H9 (cell line): ENCODE data around the gene NUP85. TPM values are rescaled to one million over a fixed set of nuclear protein-coding genes. Genes with fewer than 3 reads are reported as not detected.
A peak's percentile ranks its signal among the peaks of the same experiment; 100 is the strongest.

Source experiments
- DNase-seq: peaks from one replicate; pipeline ENCODE4 v3.0.0-alpha.2; 2017
- H2AFZ ChIP-seq: one replicate; pipeline ENCODE4 v1.6.1; 2013; ENCODE audit warnings: mild to moderate bottlenecking, low read length, control low read depth, moderate library complexity
- H2AK5ac ChIP-seq: 2 replicates; pipeline ENCODE4 v1.6.1; 2013; ENCODE audit warnings: low read length, control low read depth, mixed read lengths; ENCODE audit not compliant: insufficient read length
- H2BK120ac ChIP-seq: one replicate; pipeline ENCODE4 v1.6.1; 2013; ENCODE audit warnings: low read depth, mild to moderate bottlenecking, low read length, control low read depth, inconsistent platforms; ENCODE audit not compliant: poor library complexity, severe bottlenecking
- H2BK12ac ChIP-seq: 2 replicates; pipeline ENCODE4 v1.6.1; 2013; ENCODE audit warnings: low read length, control low read depth, mixed read lengths, low read depth; ENCODE audit not compliant: insufficient read length
- H2BK15ac ChIP-seq: 2 replicates; pipeline ENCODE4 v1.6.1; 2013; ENCODE audit warnings: low read depth, low read length, control low read depth
- H2BK20ac ChIP-seq: one replicate; pipeline ENCODE4 v1.6.1; 2013; ENCODE audit warnings: low read depth, mild to moderate bottlenecking, low read length, control low read depth, inconsistent platforms; ENCODE audit not compliant: poor library complexity, severe bottlenecking
- H2BK5ac ChIP-seq: 2 replicates; pipeline ENCODE4 v1.6.1; 2013; ENCODE audit warnings: low read length, control low read depth, mixed read lengths; ENCODE audit not compliant: insufficient read length
- H3K14ac ChIP-seq: 2 replicates; pipeline ENCODE4 v1.6.1; 2013; ENCODE audit warnings: low read length, control low read depth; ENCODE audit not compliant: insufficient read depth
- H3K18ac ChIP-seq: 2 replicates; pipeline ENCODE4 v1.6.1; 2013; ENCODE audit warnings: low read depth, mild to moderate bottlenecking, mixed read lengths, low read length, control low read depth; ENCODE audit not compliant: insufficient read length
- H3K23ac ChIP-seq: 2 replicates; pipeline ENCODE4 v1.6.1; 2013; ENCODE audit warnings: low read length, control low read depth, mixed read lengths, low read depth; ENCODE audit not compliant: insufficient read length
- H3K23me2 ChIP-seq: 2 replicates; pipeline ENCODE4 v1.6.1; 2013; ENCODE audit warnings: low read depth, mild to moderate bottlenecking, mixed read lengths, low read length, control low read depth; ENCODE audit not compliant: insufficient read length, poor library complexity, severe bottlenecking
- H3K27ac ChIP-seq: 2 replicates; pipeline ENCODE4 v1.5.1; 2013; ENCODE audit warnings: low read length, control low read depth, mixed read lengths, low read depth; ENCODE audit not compliant: insufficient read length
- H3K27me3 ChIP-seq: 2 replicates; pipeline ENCODE4 v1.6.1; 2013; ENCODE audit warnings: low read length, control low read depth, inconsistent platforms; ENCODE audit not compliant: insufficient read depth
- H3K4ac ChIP-seq: 2 replicates; pipeline ENCODE4 v1.6.1; 2013; ENCODE audit warnings: low read depth, mild to moderate bottlenecking, control low read depth, inconsistent platforms, low read length, moderate library complexity
- H3K4me1 ChIP-seq: 2 replicates; pipeline ENCODE4 v1.6.1; 2013; ENCODE audit warnings: low read length, control low read depth, inconsistent platforms; ENCODE audit not compliant: insufficient read depth
- H3K4me2 ChIP-seq: 2 replicates; pipeline ENCODE4 v1.6.1; 2013; ENCODE audit warnings: low read length, control low read depth, mixed read lengths; ENCODE audit not compliant: insufficient read length, insufficient read depth
- H3K56ac ChIP-seq: 2 replicates; pipeline ENCODE4 v1.6.1; 2013; ENCODE audit warnings: low read depth, mild to moderate bottlenecking, mixed read lengths, low read length, control low read depth; ENCODE audit not compliant: insufficient read length
- H3K79me1 ChIP-seq: 2 replicates; pipeline ENCODE4 v1.6.1; 2013; ENCODE audit warnings: low read depth, mild to moderate bottlenecking, moderate library complexity, low read length, control low read depth, inconsistent platforms; ENCODE audit not compliant: insufficient read depth, poor library complexity, severe bottlenecking
- H3K79me2 ChIP-seq: 2 replicates; pipeline ENCODE4 v1.6.1; 2013; ENCODE audit warnings: low read length, control low read depth, inconsistent platforms; ENCODE audit not compliant: insufficient read depth
- H3K9ac ChIP-seq: 2 replicates; pipeline ENCODE4 v1.6.1; 2013; ENCODE audit warnings: low read length, control low read depth, mixed read lengths; ENCODE audit not compliant: insufficient read length; ENCODE audit errors: extremely low read depth
- H3K9me3 ChIP-seq: one replicate; pipeline ENCODE4 v1.6.1; 2013; ENCODE audit warnings: low read depth, low read length, inconsistent platforms; ENCODE audit not compliant: control insufficient read depth
- H3T11ph ChIP-seq: one replicate; pipeline ENCODE4 v1.6.1; 2013; ENCODE audit warnings: mild to moderate bottlenecking, low read length, control low read depth, inconsistent platforms
- H4K20me1 ChIP-seq: one replicate; pipeline ENCODE4 v1.6.1; 2013; ENCODE audit not compliant: control insufficient read depth, insufficient read length, insufficient read depth
- H4K5ac ChIP-seq: 2 replicates; pipeline ENCODE4 v1.6.1; 2013; ENCODE audit warnings: low read depth, mild to moderate bottlenecking, mixed read lengths, low read length, control low read depth; ENCODE audit not compliant: insufficient read length
- H4K8ac ChIP-seq: replicated peaks from 2 replicates; pipeline ENCODE4 v1.6.1; 2013; ENCODE audit warnings: low read length, control low read depth, mixed read lengths, low read depth; ENCODE audit not compliant: insufficient read length
- H4K91ac ChIP-seq: 2 replicates; pipeline ENCODE4 v1.6.1; 2013; ENCODE audit warnings: low read depth, mild to moderate bottlenecking, moderate library complexity, mixed read lengths, low read length, control low read depth; ENCODE audit not compliant: insufficient read length
- H3K27ac Mint-ChIP-seq, 3 experiments: 2 replicates in 2 of 3; 3 replicates in 1 of 3; pipeline ENCODE4 v1.8.0; 2020 to 2021; ENCODE audit warnings: mixed read lengths in 3 of 3, mild to moderate bottlenecking in 1 of 3, moderate library complexity in 1 of 3
- H3K27me3 Mint-ChIP-seq: 2 replicates; pipeline ENCODE4 v1.8.0; 2021; ENCODE audit warnings: low read depth, mild to moderate bottlenecking, moderate library complexity, mixed read lengths
- H3K36me3 Mint-ChIP-seq, 3 experiments: 2 replicates in 2 of 3; 3 replicates in 1 of 3; pipeline ENCODE4 v1.8.0; 2020 to 2021; ENCODE audit warnings: low read depth in 3 of 3, mixed read lengths in 3 of 3; ENCODE audit not compliant: insufficient read depth in 1 of 3
- H3K4me1 Mint-ChIP-seq, 2 experiments: 2 replicates each; pipeline ENCODE4 v1.8.0; 2020; ENCODE audit warnings: mixed read lengths in 2 of 2
- H3K4me3 Mint-ChIP-seq, 2 experiments: 2 replicates in 1 of 2; 3 replicates in 1 of 2; pipeline ENCODE4 v1.8.0; 2020 to 2021; ENCODE audit warnings: mild to moderate bottlenecking in 2 of 2, mixed read lengths in 2 of 2, moderate library complexity in 1 of 2
- H3K9me3 Mint-ChIP-seq, 2 experiments: 2 replicates in 1 of 2; 3 replicates in 1 of 2; pipeline ENCODE4 v1.8.0; 2020; ENCODE audit warnings: mild to moderate bottlenecking in 2 of 2, mixed read lengths in 2 of 2, moderate library complexity in 1 of 2
- WGBS: extraction: QIAGEN DNeasy Blood & Tissue Kit; methylation state at CpG from one replicate; pipeline ENCODE4 v1.1.7; 2013; ENCODE audit warnings: missing lambda C conversion rate, low lambda C conversion rate, mixed read lengths; ENCODE audit not compliant: insufficient read length; ENCODE audit errors: extremely low coverage; 5-methylcytosine and 5-hydroxymethylcytosine counted together
- total RNA-seq: library from RNA; stranded (reverse); gene quantifications from 2 replicates; pipeline ENCODE4 v1.2.1, GENCODE V29; 2021
- TF ChIP-seq, protein P1 (sequence below): fragments of 200-600 bp; sonication (generic); conservative IDR thresholded peaks from 3 replicates; pipeline ENCODE4 v1.8.0; 2021; ENCODE audit warnings: antibody characterized with exemption, mild to moderate bottlenecking

The NUP85 gene
- total RNA-seq, 1 experiment from 2014 or later = 145 TPM

DNA sequence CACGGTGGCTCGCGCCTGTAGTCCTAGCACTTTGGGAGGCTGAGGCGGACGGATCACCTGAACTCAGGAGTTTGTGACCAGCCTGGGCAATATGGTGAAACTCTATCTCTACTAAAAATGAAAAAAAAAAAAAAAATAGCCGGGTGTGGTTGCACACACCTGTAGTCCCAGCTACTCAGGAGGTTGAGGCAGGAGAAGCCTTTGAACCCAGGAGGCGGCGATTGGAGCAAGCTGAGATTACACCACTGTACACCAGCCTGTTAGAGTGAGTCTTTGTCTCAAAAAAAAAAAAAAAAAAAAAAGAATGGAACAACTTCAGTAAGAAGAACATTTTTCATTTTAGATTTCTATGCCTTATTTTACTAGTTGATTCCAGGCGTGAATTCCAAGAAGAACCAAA is 2.7 kb downstream of the NUP85 start:
- H2AFZ ChIP-seq = no peak overlapping the region
- no peaks in the 10 kb centered on the region for H3K4me1 ChIP-seq
- H3K4ac ChIP-seq = no peak overlapping the region
- no peaks in the 10 kb centered on the region for H3K27me3 ChIP-seq
- H3K27ac ChIP-seq = no peak overlapping the region
- H3K56ac ChIP-seq = no peak overlapping the region
- H3K23ac ChIP-seq = no peak overlapping the region
- no peak overlapping the region for H3K14ac ChIP-seq
- H3K79me2 ChIP-seq = peaks cover 9% of the 10 kb centered on the region
- no CpG with 5 or more reads among the region's 9 CpGs for WGBS
- no peak overlapping the region for H4K91ac ChIP-seq
- no peak overlapping the region for H4K5ac ChIP-seq
- Mint-ChIP-seq H3K4me3 (peak overlapping the region; percentile 31 to 62), H3K27ac (no peak overlapping the region), H3K27me3 (no peaks in the 10 kb centered on the region; the same call in 1 of the 2 replicates), H3K36me3 (peaks cover 26 to 49% (median 46%) of the 10 kb centered on the region in 3 experiments; a peak in 6 of 7 replicates), H3K9me3 (no peaks in the 10 kb centered on the region), H3K4me1 (peaks cover 5 to 10% of the 10 kb centered on the region in 2 experiments)
- H3K79me1 ChIP-seq = no peaks in the 10 kb centered on the region
- no peaks in the 10 kb centered on the region for H4K20me1 ChIP-seq
- H4K8ac ChIP-seq = no peak overlapping the region
- TF ChIP-seq, protein P1, sequence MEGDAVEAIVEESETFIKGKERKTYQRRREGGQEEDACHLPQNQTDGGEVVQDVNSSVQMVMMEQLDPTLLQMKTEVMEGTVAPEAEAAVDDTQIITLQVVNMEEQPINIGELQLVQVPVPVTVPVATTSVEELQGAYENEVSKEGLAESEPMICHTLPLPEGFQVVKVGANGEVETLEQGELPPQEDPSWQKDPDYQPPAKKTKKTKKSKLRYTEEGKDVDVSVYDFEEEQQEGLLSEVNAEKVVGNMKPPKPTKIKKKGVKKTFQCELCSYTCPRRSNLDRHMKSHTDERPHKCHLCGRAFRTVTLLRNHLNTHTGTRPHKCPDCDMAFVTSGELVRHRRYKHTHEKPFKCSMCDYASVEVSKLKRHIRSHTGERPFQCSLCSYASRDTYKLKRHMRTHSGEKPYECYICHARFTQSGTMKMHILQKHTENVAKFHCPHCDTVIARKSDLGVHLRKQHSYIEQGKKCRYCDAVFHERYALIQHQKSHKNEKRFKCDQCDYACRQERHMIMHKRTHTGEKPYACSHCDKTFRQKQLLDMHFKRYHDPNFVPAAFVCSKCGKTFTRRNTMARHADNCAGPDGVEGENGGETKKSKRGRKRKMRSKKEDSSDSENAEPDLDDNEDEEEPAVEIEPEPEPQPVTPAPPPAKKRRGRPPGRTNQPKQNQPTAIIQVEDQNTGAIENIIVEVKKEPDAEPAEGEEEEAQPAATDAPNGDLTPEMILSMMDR = no peak
- H2BK12ac ChIP-seq = no peak overlapping the region
- H3T11ph ChIP-seq = no peak overlapping the region
- no peak overlapping the region for H2BK20ac ChIP-seq
- peaks cover 6% of the 10 kb centered on the region for H3K23me2 ChIP-seq
- no peak overlapping the region for H3K18ac ChIP-seq
- no peak overlapping the region for H2BK5ac ChIP-seq
- H2BK120ac ChIP-seq = no peak overlapping the region
- H2BK15ac ChIP-seq = no peak overlapping the region
- no peak overlapping the region for H2AK5ac ChIP-seq
- H3K4me2 ChIP-seq = no peak overlapping the region
- no peaks in the 10 kb centered on the region for H3K9me3 ChIP-seq
- no peak for DNase-seq
- H3K9ac ChIP-seq = no peak overlapping the region
